ENCODE measurements around the gene DCC.

DNA sequence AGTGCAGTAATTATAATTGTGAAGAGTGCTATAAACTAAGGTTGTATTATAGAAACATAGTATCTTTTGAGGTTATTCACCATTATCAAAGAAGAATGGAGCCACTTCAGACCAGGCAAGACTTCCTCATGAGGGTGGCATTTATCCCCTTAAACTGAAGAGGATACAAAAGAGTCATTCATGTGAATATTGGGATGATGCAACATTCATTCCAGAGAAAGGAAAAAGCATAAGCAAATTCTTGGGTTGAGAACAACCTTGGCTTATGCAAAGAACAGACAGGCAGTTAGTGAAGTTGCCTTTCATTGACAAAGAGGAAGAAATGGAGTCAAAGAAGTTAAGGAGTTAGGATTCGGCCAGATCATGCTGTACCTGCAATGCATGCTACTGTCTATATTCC lies 1201.9 kb downstream of the DCC start:
- TF ChIP-seq SIN3A (IDR thresholded peaks at IDR 0.05; ENCODE audit: borderline replicate concordance, low read depth, low read length) (no peak), GABPA (IDR thresholded peaks at IDR 0.05; ENCODE audit: low read depth) (no peak)
